H1 (cell line): ENCODE measurements around the gene SLCO2A1. TPM values are rescaled to one million over a fixed set of nuclear protein-coding genes. Genes with fewer than 3 reads are reported as not detected.

Source experiments
- CTCF ChIA-PET: fragments of 300-600 bp; sonication (Branson Sonifier 250); formaldehyde crosslinking; loops from one replicate; lab custom pipeline; 2021; ENCODE audit not compliant: partially characterized antibody; lab: Charles Lee
- POLR2A ChIA-PET: fragments of 300-600 bp; sonication (Branson Sonifier 250); formaldehyde crosslinking; loops from one replicate; lab custom pipeline; 2021; ENCODE audit warnings: inconsistent platforms; ENCODE audit not compliant: partially characterized antibody; lab: Charles Lee
- DNase-seq, 2 experiments: peaks; one replicate each; pipeline versions ENCODE4 v3.0.0 to v3.0.0-alpha.2; 2010 to 2022; ENCODE audit warnings: low spot score in 2 of 2, low read depth in 1 of 2, mixed read lengths in 1 of 2
- FAIRE-seq: peaks from 2 replicates; lab custom pipeline; 2011; peaks lifted over from hg19 to GRCh38; lab: Jason Lieb, UNC
- H2AFZ ChIP-seq: 2 replicates; pipeline ENCODE4 v1.8.1; 2012; ENCODE audit warnings: low read length, inconsistent platforms
- H2AK5ac ChIP-seq: 2 replicates; pipeline ENCODE4 v1.6.1; 2013; ENCODE audit warnings: low read depth, low read length
- H2BK120ac ChIP-seq: replicated peaks from 2 replicates; pipeline ENCODE3; 2013; ENCODE audit warnings: low read depth, low read length, inconsistent platforms
- H2BK12ac ChIP-seq: 2 replicates; pipeline ENCODE4 v1.6.1; 2013; ENCODE audit warnings: low read depth, low read length
- H2BK15ac ChIP-seq: 2 replicates; pipeline ENCODE4 v1.6.1; 2013; ENCODE audit warnings: low read length
- H2BK20ac ChIP-seq: 2 replicates; pipeline ENCODE4 v1.6.1; 2013; ENCODE audit warnings: low read length
- H2BK5ac ChIP-seq: 2 replicates; pipeline ENCODE4 v1.6.1; 2013; ENCODE audit warnings: low read depth, low read length
- H3K14ac ChIP-seq: 2 replicates; pipeline ENCODE4 v1.6.1; 2013; ENCODE audit warnings: inconsistent platforms; ENCODE audit not compliant: insufficient read length
- H3K18ac ChIP-seq: 2 replicates; pipeline ENCODE4 v1.6.1; 2013; ENCODE audit warnings: low read length; ENCODE audit errors: extremely low read depth
- H3K23ac ChIP-seq: 2 replicates; pipeline ENCODE4 v1.6.1; 2013; ENCODE audit warnings: inconsistent platforms; ENCODE audit not compliant: insufficient read length
- H3K23me2 ChIP-seq: 2 replicates; pipeline ENCODE4 v1.6.1; 2013; ENCODE audit warnings: low read depth, low read length
- H3K27ac ChIP-seq: 2 replicates; pipeline ENCODE4 v1.6.1; 2011; ENCODE audit warnings: low read depth, low read length, inconsistent platforms
- H3K27me3 ChIP-seq, 4 experiments: replicated peaks in 1 of 4; 1 replicate in 1 of 4; 2 replicates in 3 of 4; pipeline versions ENCODE4 v1.6.1 to v1.8.1; 2011 to 2013; ENCODE audit warnings: low read length in 3 of 4, mild to moderate bottlenecking in 3 of 4, inconsistent platforms in 2 of 4, mixed read lengths in 2 of 4, moderate library complexity in 1 of 4; ENCODE audit not compliant: control insufficient read depth in 3 of 4, insufficient read depth in 3 of 4; ENCODE audit errors: extremely low read depth in 1 of 4
- H3K36me3 ChIP-seq, 4 experiments: 2 replicates each; pipeline versions ENCODE4 v1.6.1 to v1.8.1; 2011 to 2013; ENCODE audit warnings: mild to moderate bottlenecking in 4 of 4, low read length in 3 of 4, moderate library complexity in 2 of 4, control low read depth in 1 of 4, inconsistent platforms in 1 of 4; ENCODE audit not compliant: insufficient read depth in 4 of 4, control insufficient read depth in 2 of 4
- H3K4ac ChIP-seq: replicated peaks from 2 replicates; pipeline ENCODE3; 2013; ENCODE audit warnings: low read length, low read depth, mixed read lengths, inconsistent platforms; ENCODE audit not compliant: insufficient read length
- H3K4me1 ChIP-seq, 4 experiments: replicated peaks in 1 of 4; 1 replicate in 1 of 4; 2 replicates in 3 of 4; pipeline versions ENCODE4 v1.6.1 to v1.8.1; 2011 to 2013; ENCODE audit warnings: low read length in 3 of 4, inconsistent platforms in 2 of 4, mixed read lengths in 1 of 4; ENCODE audit not compliant: insufficient read depth in 4 of 4, control insufficient read depth in 3 of 4
- H3K4me2 ChIP-seq, 2 experiments: 2 replicates each; pipeline versions ENCODE4 v1.6.1 to v1.8.1; 2011 to 2013; ENCODE audit warnings: low read depth in 2 of 2, low read length in 2 of 2, control low read depth in 1 of 2, inconsistent platforms in 1 of 2, mild to moderate bottlenecking in 1 of 2; ENCODE audit not compliant: insufficient read depth in 1 of 2
- H3K4me3 ChIP-seq, 4 experiments: fragments of 200-600, 300-600 bp in 1 of 4; sonication (generic), shearing (Covaris generic), sonication (Bioruptor Twin) in 1 of 4; 2 replicates each; pipeline versions ENCODE4 v1.5.1 to v1.8.1; 2011 to 2016; ENCODE audit warnings: low read length in 4 of 4, low read depth in 3 of 4, control low read depth in 2 of 4, inconsistent platforms in 2 of 4, mild to moderate bottlenecking in 2 of 4, mixed read lengths in 1 of 4, moderate library complexity in 1 of 4; ENCODE audit not compliant: insufficient read depth in 2 of 4; ENCODE audit errors: extremely low read depth in 1 of 4
- H3K56ac ChIP-seq: replicated peaks from 2 replicates; pipeline ENCODE3; 2013; ENCODE audit warnings: low read depth, mild to moderate bottlenecking, mixed read lengths, low read length, inconsistent platforms; ENCODE audit not compliant: insufficient read length
- H3K79me1 ChIP-seq: 2 replicates; pipeline ENCODE4 v1.6.1; 2013; ENCODE audit warnings: low read depth, low read length, control low read depth
- H3K79me2 ChIP-seq, 2 experiments: 2 replicates each; pipeline versions ENCODE4 v1.6.1 to v1.8.1; 2012 to 2013; ENCODE audit warnings: low read length in 2 of 2, mild to moderate bottlenecking in 2 of 2, inconsistent platforms in 1 of 2; ENCODE audit not compliant: insufficient read depth in 2 of 2, control insufficient read depth in 1 of 2
- H3K9ac ChIP-seq, 4 experiments: replicated peaks in 1 of 4; 1 replicate in 1 of 4; 2 replicates in 3 of 4; pipeline versions ENCODE4 v1.6.1 to v1.8.1; 2011 to 2013; ENCODE audit warnings: low read depth in 3 of 4, low read length in 3 of 4, control low read depth in 2 of 4, mild to moderate bottlenecking in 2 of 4, moderate library complexity in 2 of 4, inconsistent platforms in 1 of 4; ENCODE audit errors: extremely low read depth in 1 of 4
- H3K9me3 ChIP-seq, 2 experiments: 2 replicates each; pipeline versions ENCODE4 v1.6.1 to v1.8.1; 2012 to 2013; ENCODE audit warnings: mild to moderate bottlenecking in 2 of 2, moderate library complexity in 2 of 2, control low read depth in 1 of 2, inconsistent platforms in 1 of 2, low read depth in 1 of 2, low read length in 1 of 2, mixed read lengths in 1 of 2; ENCODE audit not compliant: insufficient read depth in 2 of 2
- H4K20me1 ChIP-seq, 2 experiments: replicated peaks in 1 of 2; 2 replicates each; pipeline versions ENCODE3 to v1.8.1; 2011 to 2013; ENCODE audit warnings: inconsistent platforms in 2 of 2, low read length in 2 of 2, mild to moderate bottlenecking in 1 of 2; ENCODE audit not compliant: insufficient read depth in 2 of 2, control insufficient read depth in 1 of 2
- H4K5ac ChIP-seq: 2 replicates; pipeline ENCODE4 v1.6.1; 2013; ENCODE audit warnings: low read length, low read depth, mixed read lengths, inconsistent platforms; ENCODE audit not compliant: insufficient read length
- H4K8ac ChIP-seq: 2 replicates; pipeline ENCODE4 v1.8.0; 2013; ENCODE audit warnings: mild to moderate bottlenecking, moderate library complexity, low read length, inconsistent platforms; ENCODE audit not compliant: insufficient read depth; ENCODE audit errors: extremely low read depth
- H4K91ac ChIP-seq: replicated peaks from 2 replicates; pipeline ENCODE3; 2013; ENCODE audit warnings: low read length, mixed read lengths, inconsistent platforms; ENCODE audit not compliant: insufficient read length
- CBX8 ChIP-seq: fragments of 300-800, 300-1000 bp; sonication (generic); IDR thresholded peaks from 2 replicates; pipeline ENCODE4 v1.7.1; 2016; ENCODE audit warnings: low read depth, low read length, borderline replicate concordance
- CHD1 ChIP-seq: IDR thresholded peaks from 2 replicates; pipeline ENCODE4 v1.6.1; 2012; ENCODE audit warnings: low read depth, low read length, improper control_type of control experiment
- CTBP2 ChIP-seq: IDR thresholded peaks from 2 replicates; pipeline ENCODE4 v1.7.0; 2011; ENCODE audit warnings: borderline replicate concordance, mild to moderate bottlenecking, moderate library complexity, mixed read lengths, low read length; ENCODE audit not compliant: insufficient read depth, insufficient read length
- RBBP5 ChIP-seq: IDR thresholded peaks from 2 replicates; pipeline ENCODE4 v1.7.1; 2012; ENCODE audit warnings: low read depth, mild to moderate bottlenecking, inconsistent platforms, low read length, moderate library complexity, borderline replicate concordance
- RFX5 ChIP-seq: IDR thresholded peaks from 2 replicates; pipeline ENCODE4 v1.6.1; 2011; ENCODE audit warnings: low read depth, low read length, improper control_type of control experiment, borderline replicate concordance
- SP1 ChIP-seq: IDR thresholded peaks from 2 replicates; pipeline ENCODE4 v1.6.1; 2011; ENCODE audit warnings: low read depth, low read length
- TEAD4 ChIP-seq: IDR thresholded peaks from 2 replicates; pipeline ENCODE4 v1.6.1; 2012; ENCODE audit warnings: low read depth, low read length, inconsistent platforms, mixed read lengths
- WGBS, 2 experiments: shearing (Covaris generic) in 1 of 2; methylation state at CpG; one replicate each; pipeline versions ENCODE4 v1.1.6 to v1.1.7; 2013 to 2015; ENCODE audit warnings: low lambda C conversion rate in 2 of 2, mixed read lengths in 2 of 2, inconsistent platforms in 1 of 2, low coverage in 1 of 2, missing lambda C conversion rate in 1 of 2; ENCODE audit not compliant: insufficient replicate concordance in 2 of 2, insufficient coverage in 1 of 2, insufficient read length in 1 of 2; ENCODE audit errors: extremely low coverage in 1 of 2, missing lambda C conversion rate in 1 of 2; 5-methylcytosine and 5-hydroxymethylcytosine counted together
- polyA plus RNA-seq, 7 experiments: library from polyadenylated mRNA; depleted of rRNA in 3 of 7; stranded (reverse) in 5 of 7; unstranded in 2 of 7; fragments of >200 nt in 5 of 7; fragments of 200-250 nt in 2 of 7; gene quantifications; 1 replicate in 5 of 7; 2 replicates in 1 of 7; 4 replicates in 1 of 7; pipeline versions ENCODE4 v1.2.1 to v1.2.3, GENCODE V29; 2011 to 2013; ENCODE audit warnings: missing spikeins in 2 of 7, mixed read lengths in 2 of 7
- total RNA-seq: library from RNA; stranded (reverse); fragmentation: NEBNext Ultra II Directional; extraction: Animal tissue kit (Norgen Biotek cat#: 25700); gene quantifications from 2 replicates; pipeline ENCODE4 v1.2.1, GENCODE V29; 2021
- TF ChIP-seq, protein P1 (sequence below): IDR thresholded peaks from 2 replicates; pipeline ENCODE4 v1.6.1; 2012; ENCODE audit warnings: inconsistent platforms
- TF ChIP-seq, protein P2 (sequence below): IDR thresholded peaks from 2 replicates; pipeline ENCODE4 v1.6.1; 2011; ENCODE audit warnings: low read length, improper control_type of control experiment

SLCO2A1 gene
- total and polyA plus RNA-seq, 2 of the 8 experiments (the other 6 are each of a cell fraction or from before 2014, with no cell fraction given), result 1.1 to 2.3 TPM

- H3K9ac ChIP-seq, result no peak overlapping the region
- no peak overlapping the region for H2AFZ ChIP-seq
- H3K4ac ChIP-seq, result no peak overlapping the region
- peak in 1 of 2 experiments; percentile 37 for DNase-seq
- no peak overlapping the region for H4K91ac ChIP-seq
- no peaks in the 10 kb centered on the region for H3K36me3 ChIP-seq
- H2BK5ac ChIP-seq, result 0 out of 2 replicates have a peak overlapping the region, but pooled peaks have one; percentile 35
- H3K14ac ChIP-seq, result no peak overlapping the region
- no peak overlapping the region; the same call in 1 of the 2 replicates for H3K18ac ChIP-seq
- no peak overlapping the region for H3K4me3 ChIP-seq
- no peaks in the 10 kb centered on the region for H4K20me1 ChIP-seq
- H3K27ac ChIP-seq, result no peak overlapping the region
- POLR2A ChIA-PET, result interaction anchor here (1.3 kb wide), 1 partner anchor 30 kb away, joined by 3 read pairs; no protein-coding TSS in a partner anchor
- peaks cover 0 to 21% (median 16%) of the 10 kb centered on the region in 4 experiments; a peak in 5 of 7 replicates for H3K27me3 ChIP-seq
- H3K4me2 ChIP-seq, result peak overlapping the region in 1 of 2 experiments; percentile 77; a peak in 1 of 4 replicates
- FAIRE-seq, result no peak
- no peaks in the 10 kb centered on the region for H3K79me2 ChIP-seq
- H2BK12ac ChIP-seq, result peak overlapping the region; percentile 39; the same call in 1 of the 2 replicates
- H3K79me1 ChIP-seq, result no peaks in the 10 kb centered on the region
- no peak overlapping the region for H4K5ac ChIP-seq
- H4K8ac ChIP-seq, result no peak overlapping the region
- WGBS, 2 experiments, result 88% methylated on average over 10 of the region's 10 CpGs; no CpG with 5 or more reads in 1 of the 2 experiments
- TF ChIP-seq TEAD4, result no peak
- TF ChIP-seq, protein P1, sequence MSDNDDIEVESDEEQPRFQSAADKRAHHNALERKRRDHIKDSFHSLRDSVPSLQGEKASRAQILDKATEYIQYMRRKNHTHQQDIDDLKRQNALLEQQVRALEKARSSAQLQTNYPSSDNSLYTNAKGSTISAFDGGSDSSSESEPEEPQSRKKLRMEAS, result no peak
- no peak for TF ChIP-seq CBX8
- TF ChIP-seq RBBP5, result no peak
- no peak for TF ChIP-seq RFX5
- TF ChIP-seq, protein P2, sequence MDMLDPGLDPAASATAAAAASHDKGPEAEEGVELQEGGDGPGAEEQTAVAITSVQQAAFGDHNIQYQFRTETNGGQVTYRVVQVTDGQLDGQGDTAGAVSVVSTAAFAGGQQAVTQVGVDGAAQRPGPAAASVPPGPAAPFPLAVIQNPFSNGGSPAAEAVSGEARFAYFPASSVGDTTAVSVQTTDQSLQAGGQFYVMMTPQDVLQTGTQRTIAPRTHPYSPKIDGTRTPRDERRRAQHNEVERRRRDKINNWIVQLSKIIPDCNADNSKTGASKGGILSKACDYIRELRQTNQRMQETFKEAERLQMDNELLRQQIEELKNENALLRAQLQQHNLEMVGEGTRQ, result no peak
- TF ChIP-seq CHD1, result no peak
- TF ChIP-seq SP1, result no peak
- TF ChIP-seq CTBP2, result no peak
- no peak overlapping the region for H2BK15ac ChIP-seq
- no peaks in the 10 kb centered on the region for H3K9me3 ChIP-seq
- no peak overlapping the region for H2BK120ac ChIP-seq
- H2BK20ac ChIP-seq, result no peak overlapping the region
- H2AK5ac ChIP-seq, result no peak overlapping the region
- no peak overlapping the region for H3K23ac ChIP-seq
- H3K4me1 ChIP-seq, result peaks cover 0 to 9% (median 4%) of the 10 kb centered on the region in 4 experiments; a peak in 5 of 7 replicates
- CTCF ChIA-PET, result interaction anchor here (0.7 to 1.9 kb wide), 9 partner anchors 14 to 170 kb away, joined by 3 to 5 read pairs (median 3); no protein-coding TSS in a partner anchor
- no peak overlapping the region for H3K56ac ChIP-seq
- H3K23me2 ChIP-seq, result peaks cover 6% of the 10 kb centered on the region
Observed at GRCh38 chr3:133925960-133926735, 103.6 kb downstream of the SLCO2A1 start.
